Activated T-helper 1 cell treated with anti-CD3 and anti-CD28 coated beads, Interleukin-2, amount 50 U/mL, for 16 hours (primary cell): ENCODE measurements around the gene CD163L1.
"Not testable (repeated sequence)": the region's sequence is repeated elsewhere in the genome, so short reads cannot be mapped to it uniquely, and the experiment has no call there.

Experiments used
- DNase-seq, 2 donors: peaks; one replicate each; pipeline ENCODE4 v3.0.0-alpha.2; 2020; ENCODE audit warnings: low read depth in 1 of 2, low spot score in 1 of 2

The CD163L1 gene

DNA sequence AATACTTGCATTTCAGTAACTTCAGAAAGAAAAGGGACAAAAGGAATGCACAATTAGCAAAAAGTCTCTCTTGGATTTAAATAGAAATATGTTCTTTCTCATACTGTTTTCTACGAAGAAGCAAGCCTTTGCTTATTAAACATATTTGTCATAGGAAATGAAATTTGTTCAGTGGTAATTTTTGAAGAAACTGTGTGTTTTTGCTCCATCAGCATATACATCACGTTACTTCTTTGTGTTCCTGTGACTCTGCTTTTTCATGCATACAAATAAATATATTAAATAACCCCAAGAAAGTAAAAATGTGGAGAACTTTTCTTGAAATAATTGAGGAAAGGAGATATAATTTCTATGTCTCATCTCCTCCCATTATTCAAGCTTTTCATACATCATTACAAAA is 39.7 kb downstream of the CD163L1 start:
- DNase-seq: no peak

DNA sequence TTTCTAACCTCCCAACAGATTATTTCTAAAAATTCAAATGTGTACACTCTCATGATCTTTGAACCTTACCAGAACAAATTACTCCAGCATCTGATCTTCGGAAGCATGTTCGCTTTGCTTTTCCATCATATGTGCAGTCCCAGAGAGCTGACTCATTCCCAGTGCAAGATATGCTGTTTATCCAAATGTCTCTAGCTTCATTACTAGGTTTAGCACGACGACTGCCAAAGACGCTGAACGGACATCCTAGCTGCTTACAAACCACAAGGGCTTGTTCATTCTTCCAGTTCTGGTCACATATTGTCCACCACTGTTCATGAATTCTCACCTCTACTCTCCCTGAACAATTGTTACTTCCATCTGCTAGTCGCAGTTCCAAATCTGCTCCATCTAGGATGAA is 40.5 kb downstream of the CD163L1 start:
- DNase-seq: no peak

GRCh38 chr12:7399089-7399488 is 44.9 kb downstream of the CD163L1 start:
- DNase-seq: no peak

DNA sequence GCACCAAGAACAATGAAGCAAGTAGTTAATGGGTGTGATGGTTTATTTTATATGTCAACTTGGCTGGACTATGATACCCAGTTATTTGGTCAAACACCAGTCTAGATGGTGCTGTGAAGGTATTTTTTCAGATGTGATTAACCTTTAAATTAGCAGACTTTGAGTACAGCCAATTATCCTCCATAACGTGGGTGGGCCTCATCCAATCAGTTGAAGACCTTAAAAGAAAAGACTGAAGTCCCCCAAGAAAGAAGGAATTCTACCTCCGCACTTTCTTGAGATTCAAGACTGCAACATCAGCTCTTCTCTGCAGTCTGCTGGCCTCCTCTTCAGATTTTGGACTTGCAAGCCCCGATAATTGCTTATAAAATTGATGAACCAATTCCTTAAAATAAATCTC is 47.5 kb downstream of the CD163L1 start:
- no peak for DNase-seq

DNA sequence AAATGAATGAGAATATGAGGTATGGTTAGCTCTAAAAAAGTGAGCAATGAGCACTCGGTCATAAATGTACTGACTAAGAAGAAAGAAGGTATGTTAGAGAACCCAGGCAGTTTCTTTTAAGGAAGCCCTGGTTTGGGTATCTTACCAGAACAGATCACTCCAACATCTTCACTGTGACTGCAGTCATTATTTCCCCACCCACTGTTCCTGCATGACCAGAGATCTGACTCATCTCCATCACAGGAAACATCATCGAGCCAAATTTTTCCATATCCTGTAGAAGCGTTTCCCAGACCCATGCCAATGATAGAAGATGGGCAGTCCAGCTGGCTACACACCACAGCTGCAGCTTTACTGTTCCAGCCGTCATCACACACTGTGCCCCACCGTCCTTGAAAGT is 48.0 kb downstream of the CD163L1 start:
- no peak for DNase-seq

- no peak for DNase-seq
Observed at GRCh38 chr12:7387289-7387688, 56.7 kb downstream of the CD163L1 start.

DNA sequence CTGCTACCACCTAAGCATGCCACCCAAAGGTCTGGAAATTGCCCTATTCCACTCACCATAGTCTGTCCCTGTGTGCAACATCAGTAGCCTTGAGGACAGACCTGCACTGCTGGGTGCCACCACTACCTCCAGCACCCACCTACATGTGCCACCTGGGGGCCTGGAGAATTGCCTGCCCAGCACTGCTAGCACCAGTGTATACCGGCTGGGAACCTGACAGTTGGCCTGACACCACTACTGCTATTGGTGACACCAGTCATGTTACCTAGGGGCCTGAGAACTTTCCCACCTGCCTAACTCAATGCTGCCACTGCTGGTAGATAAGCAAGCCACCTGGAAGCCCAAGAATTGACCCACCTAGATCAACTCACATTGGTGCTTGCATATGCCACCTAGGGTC is 60.8 kb downstream of the CD163L1 start:
- no peak for DNase-seq

- DNase-seq: no peak
Observed at GRCh38 chr12:7376196-7376595, 67.8 kb downstream of the CD163L1 start.

GRCh38 chr12:7375145-7375543 is 68.8 kb downstream of the CD163L1 start:
- no peak for DNase-seq

DNA sequence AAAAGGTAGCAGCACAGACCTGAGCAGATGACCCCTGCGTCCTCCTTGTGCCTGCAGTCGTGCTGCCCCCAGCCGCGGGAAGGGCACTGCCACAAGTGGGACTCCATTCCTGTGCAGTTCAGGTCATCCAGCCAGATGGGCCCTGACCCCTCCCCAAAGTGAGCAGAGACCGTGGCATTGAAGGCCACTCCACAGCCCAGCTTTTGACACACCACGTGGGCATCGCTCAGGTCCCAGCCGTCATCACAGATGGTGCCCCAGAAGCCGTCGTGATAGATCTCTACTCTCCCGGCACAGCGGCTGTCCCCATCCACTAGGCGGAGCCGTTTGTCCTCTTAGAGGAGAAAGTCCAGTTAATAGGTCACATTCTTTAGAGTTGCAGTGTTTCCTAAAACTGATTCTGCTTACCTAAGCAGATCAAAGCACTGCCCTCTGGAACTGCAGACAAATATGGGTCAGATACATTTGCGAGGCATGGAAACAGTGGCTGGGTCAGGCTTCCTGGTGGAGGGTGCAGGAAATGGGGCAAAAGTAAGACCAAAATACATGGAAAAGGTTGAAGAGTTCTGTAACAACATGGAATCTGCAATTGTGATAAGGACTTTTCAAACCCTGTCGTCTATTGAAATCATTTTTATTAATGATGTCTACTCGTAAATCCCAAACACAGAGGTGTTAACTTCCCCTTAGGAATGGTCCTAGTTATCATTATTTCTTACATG is 69.4 kb downstream of the CD163L1 start:
- DNase-seq: no peak

DNA sequence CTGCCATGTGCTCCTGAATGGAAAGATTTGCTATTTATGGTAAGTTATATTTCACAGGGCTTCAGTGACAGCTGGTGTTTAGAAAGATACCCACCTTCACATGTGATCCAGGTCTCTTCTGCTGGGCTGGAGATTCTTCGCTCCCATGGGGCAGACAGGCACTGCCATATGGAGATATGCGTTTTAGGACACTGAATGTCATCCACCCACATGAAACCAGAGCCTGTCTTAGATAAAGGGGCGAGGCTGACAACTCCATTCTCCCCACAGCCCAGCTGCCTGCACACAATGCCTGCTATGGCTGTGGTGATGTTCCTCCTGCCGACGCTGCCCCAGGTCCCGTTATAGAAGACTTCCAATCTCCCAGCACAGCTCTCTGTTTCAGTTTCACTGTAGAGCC is 70.7 kb downstream of the CD163L1 start:
- DNase-seq: no peak

DNA sequence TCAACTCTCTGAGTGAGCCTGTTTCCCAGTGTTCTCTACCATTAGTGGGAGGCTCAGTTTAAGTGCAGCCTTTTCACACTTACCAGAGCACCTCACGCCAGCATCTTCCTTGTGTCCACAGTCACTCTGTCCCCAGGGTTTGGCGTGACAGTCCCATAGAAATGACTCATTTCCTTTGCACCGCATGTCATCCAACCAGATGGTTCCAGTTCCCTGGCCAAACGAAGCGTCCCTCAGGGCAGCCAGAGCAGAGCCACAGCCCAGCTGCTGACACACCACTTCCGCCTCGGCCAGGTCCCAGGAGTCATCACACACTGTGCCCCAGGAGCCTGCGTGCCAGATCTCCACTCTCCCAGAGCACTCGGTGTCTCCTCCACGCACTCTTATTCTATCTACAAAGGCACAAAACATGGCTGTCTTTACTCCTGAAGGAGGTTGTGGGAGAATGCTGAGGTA is 74.7 kb downstream of the CD163L1 start:
- DNase-seq: no peak

DNA sequence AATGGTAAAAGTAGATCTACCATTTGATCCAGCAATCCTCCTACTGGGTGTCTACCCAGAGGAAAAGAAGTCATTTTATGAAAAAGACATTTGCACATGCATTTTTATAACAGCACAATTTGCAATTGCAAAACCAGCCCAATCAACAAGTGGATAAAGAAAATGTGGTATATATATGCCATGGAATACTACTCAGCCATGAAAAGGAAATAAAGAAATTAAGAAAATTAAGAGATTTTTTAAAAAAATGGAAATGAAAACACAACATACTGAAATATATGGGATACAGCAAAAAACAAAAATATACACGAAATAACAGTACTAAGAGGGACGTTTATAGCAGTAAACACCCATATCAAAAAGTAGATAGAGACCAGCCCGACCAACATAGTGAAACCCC is 81.2 kb downstream of the CD163L1 start:
- no peak for DNase-seq

DNA sequence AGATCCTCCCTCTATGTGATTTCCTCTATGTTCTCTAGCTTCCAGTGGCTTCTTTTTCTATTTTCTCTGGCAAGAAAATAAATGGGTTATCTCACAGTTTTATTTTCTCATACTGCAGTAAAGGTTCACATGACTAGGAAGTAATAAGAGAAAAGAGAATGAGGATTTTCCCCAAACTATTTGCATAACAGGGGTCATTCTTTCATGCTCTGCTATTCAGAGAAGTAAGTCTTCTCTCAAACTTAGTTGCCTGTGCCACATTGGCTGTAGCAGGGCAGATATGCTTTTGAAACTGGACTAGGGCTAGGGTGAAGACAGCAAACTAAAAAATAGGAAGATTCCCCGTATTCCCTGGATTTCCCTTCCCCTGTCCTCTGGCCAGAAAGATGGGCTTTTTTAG is 82.7 kb downstream of the CD163L1 start:
- DNase-seq: no peak

DNA sequence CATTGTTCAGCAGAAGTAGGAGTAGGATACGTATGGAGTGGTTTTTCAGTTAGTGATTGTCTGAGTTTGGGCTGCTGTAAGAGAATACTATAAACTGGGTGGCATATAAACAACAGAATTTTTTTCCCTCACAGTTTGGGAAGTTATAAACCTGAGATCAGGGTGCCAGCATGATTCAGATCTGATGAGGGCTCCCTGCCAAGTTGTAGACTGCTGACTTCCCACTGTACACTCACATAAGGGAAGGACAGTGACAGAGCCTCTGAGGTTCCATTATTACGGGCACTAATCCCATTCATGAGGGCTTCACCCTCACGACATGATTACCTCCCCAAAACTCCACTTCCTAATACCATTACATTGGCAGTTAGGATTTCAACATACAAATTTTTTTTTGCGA is 89.4 kb downstream of the CD163L1 start:
- no peak for DNase-seq

GRCh38 chr12:7352661-7353060 is 91.3 kb downstream of the CD163L1 start:
- no peak for DNase-seq

- DNase-seq: no peak
Observed at GRCh38 chr12:7351177-7351576, 92.8 kb downstream of the CD163L1 start.

DNA sequence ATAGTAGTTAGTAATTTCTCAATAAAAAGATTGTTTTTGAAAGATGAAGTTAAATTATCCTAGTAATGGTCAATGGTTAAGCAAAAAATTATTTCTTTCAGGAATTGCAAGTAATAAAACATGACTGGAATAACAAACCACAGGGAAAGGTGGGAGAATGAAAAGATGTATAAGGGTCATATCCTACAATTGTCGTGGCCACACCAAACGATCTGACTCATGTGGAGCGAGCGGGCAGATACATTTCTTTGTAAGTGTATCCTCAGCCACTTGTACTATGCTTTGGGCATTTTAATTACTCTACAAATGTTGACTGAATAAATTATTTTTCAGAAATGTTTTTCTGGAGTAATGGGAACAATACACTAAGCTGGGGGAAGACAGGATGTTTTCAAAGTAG is 94.5 kb downstream of the CD163L1 start:
- no peak for DNase-seq

- DNase-seq: no peak
Observed at GRCh38 chr12:7346551-7347225, 97.3 kb downstream of the CD163L1 start.

GRCh38 chr12:7344833-7345606 is 98.9 kb downstream of the CD163L1 start:
- no peak for DNase-seq

DNA sequence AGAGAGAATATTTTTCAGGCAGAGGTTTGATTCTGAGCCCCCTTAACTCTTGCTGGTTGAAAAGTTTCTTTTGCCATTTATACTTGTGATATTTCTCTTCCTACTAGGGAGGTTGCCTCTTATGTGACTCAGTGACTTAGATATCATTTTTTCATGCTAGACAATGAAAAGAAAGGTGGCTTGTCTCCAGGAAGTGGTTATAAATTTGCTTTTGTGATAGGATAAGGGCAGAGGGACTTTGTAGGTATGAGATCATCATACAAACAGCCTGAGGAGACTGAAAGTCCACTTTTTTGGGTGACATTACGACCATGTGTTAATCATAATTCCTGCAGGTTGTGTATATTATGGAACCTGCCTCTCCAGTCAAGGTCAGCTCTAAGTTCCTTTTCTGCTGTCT is 104.3 kb downstream of the CD163L1 start:
- no peak for DNase-seq

GRCh38 chr12:7337790-7338189 is 106.2 kb downstream of the CD163L1 start:
- not testable (repeated sequence) for DNase-seq
